GM19468 (cell line): ENCODE data around the gene PCBD1.
"Not testable (repeated sequence)": the region's sequence is repeated elsewhere in the genome, so short reads cannot be mapped to it uniquely, and the experiment has no call there.

Source experiments
- ATAC-seq: cut with Tn5 transposase; IDR thresholded peaks from one replicate; pipeline ENCODE4 v1.9.1; 2021; ENCODE audit warnings: mild to moderate bottlenecking, moderate library complexity, moderate number of reproducible peaks; ENCODE audit not compliant: unreplicated experiment; ENCODE audit errors: extremely low read depth

PCBD1 gene

DNA sequence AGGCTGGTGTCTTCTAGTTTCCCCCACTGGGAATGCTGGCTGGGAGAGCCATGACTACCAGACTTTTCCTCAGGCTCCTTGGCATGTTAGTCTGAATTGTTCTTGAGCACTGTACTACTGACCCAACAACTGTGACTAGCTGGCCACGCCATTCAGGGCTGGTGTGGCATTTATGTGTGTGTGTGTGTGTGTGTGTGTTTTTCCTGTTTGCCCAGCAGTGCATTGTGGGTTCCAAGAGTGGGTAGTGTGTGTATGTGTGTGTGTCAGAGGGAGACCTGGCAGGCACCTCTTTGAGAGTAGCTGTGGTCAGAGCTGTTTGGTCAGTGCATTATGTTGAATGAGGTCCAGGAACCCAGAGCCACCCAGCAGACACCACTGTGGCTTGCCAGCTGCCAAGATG, 9.2 kb downstream of the PCBD1 start:
- ATAC-seq, result no peak

GRCh38 chr10:70874061-70874460, 14.3 kb downstream of the PCBD1 start:
- no peak for ATAC-seq

DNA sequence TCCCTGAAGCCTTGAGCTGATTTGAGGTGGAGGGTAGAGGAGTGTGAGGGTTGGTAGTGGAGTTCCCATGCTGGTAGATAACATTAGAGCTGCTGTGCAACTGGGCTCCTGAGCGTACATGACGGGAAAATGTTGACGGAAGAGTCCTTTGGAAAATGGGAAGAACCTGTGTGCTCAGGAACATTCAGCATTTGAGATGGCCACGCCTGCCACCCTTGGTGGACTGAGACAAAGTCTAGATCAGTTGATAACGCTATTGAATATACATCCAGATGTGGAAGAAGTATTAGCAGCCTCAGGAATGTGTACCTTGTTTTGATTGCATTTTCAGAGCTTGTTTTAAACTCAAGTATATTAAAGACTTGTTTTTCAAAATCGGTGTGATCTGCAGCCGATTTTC, 16.1 kb downstream of the PCBD1 start:
- no peak for ATAC-seq

GRCh38 chr10:70866424-70866823, 21.9 kb downstream of the PCBD1 start:
- no peak for ATAC-seq

DNA sequence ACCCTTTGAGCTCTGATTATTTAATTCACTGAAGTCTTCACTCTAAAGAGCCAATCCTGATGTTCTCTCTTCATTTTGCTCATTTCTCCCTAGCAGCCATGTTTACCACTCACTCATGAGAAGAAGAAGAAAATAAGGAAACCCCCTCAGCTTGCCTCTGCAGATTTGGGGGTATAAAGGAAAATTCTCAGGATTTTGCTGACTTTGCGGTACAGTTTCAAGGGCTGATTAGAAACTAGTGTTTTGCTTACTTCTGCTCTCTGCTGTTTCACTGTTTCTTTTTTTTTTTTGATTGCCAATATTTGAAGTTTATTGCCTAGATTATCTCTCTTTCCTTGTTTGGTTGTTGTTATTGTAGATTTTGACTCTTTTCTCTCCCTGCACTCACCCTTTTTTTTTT, 23.4 kb downstream of the PCBD1 start:
- ATAC-seq, result no peak

- ATAC-seq, result no peak
Measured at GRCh38 chr10:70863470-70864160, 24.8 kb downstream of the PCBD1 start.

- not testable (repeated sequence) for ATAC-seq
Measured at GRCh38 chr10:70861495-70862197, 26.7 kb downstream of the PCBD1 start.

DNA sequence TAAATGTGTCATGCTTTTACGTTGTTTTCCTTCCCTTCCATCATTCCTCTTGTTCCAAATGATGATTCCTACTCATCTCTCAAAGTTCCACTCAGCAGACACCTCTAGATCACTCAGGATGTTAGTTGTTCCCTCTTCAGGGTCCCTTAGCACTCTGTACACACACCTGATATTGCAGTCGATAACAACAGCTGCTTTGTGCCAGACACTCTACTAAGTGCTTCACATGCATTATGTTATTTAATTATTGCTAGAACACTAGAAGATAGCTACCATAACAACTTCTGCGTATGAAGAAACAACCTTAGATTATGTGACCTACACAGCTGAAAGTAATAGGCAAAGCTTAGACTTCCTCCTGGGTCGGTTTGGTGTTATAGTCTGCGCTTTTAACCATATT, 29.6 kb downstream of the PCBD1 start:
- no peak for ATAC-seq

DNA sequence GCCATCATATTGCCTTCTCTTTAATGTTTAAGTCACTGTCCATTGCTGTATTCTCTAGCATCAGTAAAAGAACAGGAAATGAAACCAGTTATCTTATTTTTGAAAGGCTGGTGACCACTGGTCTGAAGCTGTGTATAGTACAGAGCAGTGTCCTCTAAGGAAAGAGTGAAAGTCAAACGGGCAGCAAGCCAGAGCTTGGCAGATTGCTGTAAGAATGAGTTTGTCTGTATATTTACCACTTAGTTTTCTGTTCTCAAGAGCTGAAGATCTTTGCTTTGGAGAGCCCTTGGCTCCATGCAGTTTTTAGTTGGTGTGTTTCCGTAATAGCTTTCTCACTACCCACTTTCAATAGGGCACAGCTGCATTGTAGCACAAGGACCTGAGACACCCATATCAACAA, 31.9 kb downstream of the PCBD1 start:
- no peak for ATAC-seq

- no peak for ATAC-seq
Measured at GRCh38 chr10:70853457-70853856, 34.9 kb downstream of the PCBD1 start.

DNA sequence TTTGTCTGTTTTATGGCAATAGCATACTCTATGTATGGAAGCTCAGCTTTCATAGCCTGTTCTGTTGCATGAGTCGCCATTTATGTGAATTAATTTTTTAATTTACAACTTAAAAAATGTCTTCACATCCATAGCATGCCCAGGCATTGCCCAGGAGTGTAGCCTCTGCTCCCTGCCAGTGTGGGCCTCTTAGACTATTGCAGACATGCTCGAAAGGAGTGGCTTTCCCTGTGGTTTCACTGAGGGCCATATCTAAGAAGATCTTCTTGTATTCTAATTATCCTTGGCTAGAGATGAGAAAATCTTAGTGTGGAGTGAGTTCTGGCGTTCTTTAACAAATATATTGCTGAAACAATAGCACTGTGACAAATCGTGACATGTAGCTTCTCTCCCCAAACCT, 35.3 kb downstream of the PCBD1 start:
- ATAC-seq, result no peak

- ATAC-seq, result no peak
Measured at GRCh38 chr10:70851597-70852475, 36.5 kb downstream of the PCBD1 start.

DNA sequence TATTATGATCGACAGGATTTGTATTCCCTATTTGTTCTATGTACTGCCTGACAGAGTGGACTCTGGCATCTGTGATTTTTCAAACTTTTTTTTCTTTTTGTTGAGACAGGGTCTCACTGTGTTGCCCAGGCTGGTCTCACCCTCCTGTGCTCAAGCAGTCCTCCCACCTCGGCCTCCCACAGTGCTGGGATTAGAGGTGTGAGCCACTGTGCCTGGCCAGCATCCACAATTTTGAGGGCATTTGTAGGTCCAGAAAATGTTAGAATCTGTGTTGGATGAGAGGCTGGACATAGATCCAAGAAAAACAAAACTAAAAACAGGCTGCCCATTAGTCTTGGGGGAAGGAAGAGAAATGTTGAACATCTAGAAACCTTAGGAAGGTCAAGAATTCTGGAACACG, 38.3 kb downstream of the PCBD1 start:
- no peak for ATAC-seq

DNA sequence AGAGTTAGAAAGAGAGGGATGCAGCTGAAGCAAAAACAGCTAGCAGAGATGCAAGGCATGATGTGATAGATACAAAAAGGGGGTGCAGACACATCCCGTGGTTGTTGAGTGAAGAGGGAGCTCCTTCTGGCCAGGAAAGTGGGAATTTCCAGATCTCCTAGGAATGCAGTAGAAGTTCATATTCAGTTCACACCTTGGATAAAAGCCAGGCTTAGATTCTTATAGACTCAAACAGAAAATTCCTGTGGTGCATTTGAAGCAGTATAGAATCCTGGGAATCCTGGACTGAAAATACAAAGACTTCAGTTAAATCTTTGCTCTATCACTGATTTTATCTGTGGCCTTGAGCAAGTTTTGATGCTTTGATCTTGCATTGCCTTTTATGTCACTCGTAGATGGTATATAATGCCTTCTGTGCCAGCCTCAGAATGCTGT, 38.8 kb downstream of the PCBD1 start:
- no peak for ATAC-seq

DNA sequence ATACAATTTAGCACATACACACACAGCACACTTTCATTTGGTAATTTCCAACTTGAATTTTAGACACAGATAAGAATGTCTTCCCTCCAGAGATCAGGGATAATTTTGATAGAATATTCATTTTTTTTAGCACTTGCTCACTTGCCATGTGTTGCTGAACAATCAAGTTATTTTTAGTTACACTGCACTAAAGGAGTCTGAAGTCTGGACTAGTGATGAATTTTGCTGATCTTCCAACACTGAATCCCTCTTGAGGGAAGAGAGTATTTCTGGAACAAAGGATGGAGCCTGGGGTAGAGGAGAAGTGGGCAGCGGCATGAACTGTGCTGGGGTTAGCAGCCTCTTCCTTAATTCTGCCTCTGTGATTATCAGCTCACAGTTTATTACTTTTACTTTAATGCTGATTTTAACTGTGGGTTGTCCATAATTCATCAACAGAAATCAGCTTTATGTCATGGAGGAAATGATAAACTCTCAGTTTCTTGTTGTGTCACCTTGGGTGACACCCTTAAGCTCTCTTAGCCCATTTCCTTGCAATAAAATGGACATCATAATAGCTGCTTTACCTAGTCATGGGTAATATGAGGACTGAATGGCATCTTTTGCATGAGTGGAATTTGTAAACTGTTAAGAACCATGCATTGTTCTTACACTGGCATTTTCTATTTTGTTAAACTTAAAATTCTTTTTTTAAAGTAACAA, 40.6 kb downstream of the PCBD1 start:
- ATAC-seq, result no peak

GRCh38 chr10:70846795-70847194, 41.6 kb downstream of the PCBD1 start:
- ATAC-seq, result no peak

DNA sequence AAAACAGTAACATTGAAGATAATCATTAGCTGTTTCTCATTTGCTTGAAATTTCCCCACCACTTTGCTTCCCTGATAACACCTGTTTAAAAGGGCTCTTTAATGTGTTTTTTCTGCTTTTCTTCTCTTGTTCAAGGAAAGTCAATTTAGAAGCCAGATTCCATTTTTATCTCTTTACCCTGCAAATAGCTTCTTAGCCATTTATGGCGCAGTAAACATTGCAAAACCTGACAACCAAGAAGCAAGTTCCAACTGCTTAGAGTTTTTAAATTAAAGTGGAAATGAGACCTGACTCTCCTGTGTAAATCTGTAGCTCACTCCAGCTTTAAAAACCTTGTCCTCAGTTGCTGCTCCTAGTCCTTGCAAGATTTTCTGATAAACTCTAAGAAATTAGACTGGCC, 42.5 kb downstream of the PCBD1 start:
- ATAC-seq, result no peak

DNA sequence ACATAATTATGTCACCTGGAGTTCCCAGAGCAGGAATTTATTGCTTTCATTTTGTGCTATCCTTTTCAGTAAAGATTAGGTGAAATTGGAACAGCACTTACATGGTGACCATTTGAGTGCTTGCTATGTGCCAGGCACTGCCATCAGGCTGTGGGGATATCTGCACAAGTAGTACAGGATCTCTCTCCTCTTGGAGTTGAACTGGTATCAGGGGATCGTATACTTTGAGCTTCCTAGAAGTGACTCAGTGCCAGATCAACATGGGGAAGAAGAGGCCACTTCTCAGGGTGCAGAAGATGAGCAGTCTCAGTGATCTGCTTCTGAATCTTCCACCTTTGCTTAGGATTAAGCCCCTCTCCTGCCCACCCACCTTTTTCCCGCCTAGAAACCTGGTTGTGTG, 43.1 kb downstream of the PCBD1 start:
- ATAC-seq, result no peak

- ATAC-seq, result no peak
Measured at GRCh38 chr10:70843776-70844489, 44.4 kb downstream of the PCBD1 start.

DNA sequence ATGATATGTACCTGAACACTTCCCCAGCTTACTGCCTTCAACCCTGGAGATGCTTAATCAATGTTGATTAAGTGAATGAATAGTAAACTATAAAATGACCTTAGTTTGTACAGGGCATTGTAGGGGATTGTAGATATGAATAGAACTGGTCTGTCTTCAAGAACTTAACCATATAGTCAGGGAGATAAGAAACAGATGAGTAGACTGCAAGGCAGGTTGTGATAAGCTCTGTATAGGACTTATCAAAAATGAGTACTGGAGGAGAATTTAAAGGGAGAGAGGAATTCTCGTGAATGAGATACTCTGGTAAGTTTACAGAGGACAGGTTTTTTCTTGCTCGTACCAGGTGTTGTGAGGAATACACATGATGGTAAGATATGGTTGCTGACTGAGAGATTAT, 45.0 kb downstream of the PCBD1 start:
- ATAC-seq, result no peak
